Measurements from ENCODE around the gene MRPS6. TPM values are rescaled to one million over a fixed set of nuclear protein-coding genes. Genes with fewer than 3 reads are reported as not detected.

The MRPS6 gene
- 10 to 100 TPM; 38.8 to 92.9 (median 76.7) TPM for total RNA-seq
- 100 to 1,000 TPM in 2 of 3 donors, 10 to 100 TPM in 1; 69.9 to 191 (median 116) TPM for polyA plus RNA-seq
- long read RNA-seq, donor 1, transcript MRPS6-201 (3 exons, 990 nt), result major isoform, 89 of 99 reads
- long read RNA-seq, donor 1, partial matches to known transcripts, result 0 of 99 reads
- long read RNA-seq, donor 1, other reads (novel, unspliced or antisense), result 9 of 99 reads
- long read RNA-seq, donor 2, transcript MRPS6-201 (3 exons, 990 nt), result major isoform, 94 of 106 reads
- long read RNA-seq, donor 2, partial matches to known transcripts, result 2 of 106 reads
- long read RNA-seq, donor 2, other reads (novel, unspliced or antisense), result 10 of 106 reads

DNA sequence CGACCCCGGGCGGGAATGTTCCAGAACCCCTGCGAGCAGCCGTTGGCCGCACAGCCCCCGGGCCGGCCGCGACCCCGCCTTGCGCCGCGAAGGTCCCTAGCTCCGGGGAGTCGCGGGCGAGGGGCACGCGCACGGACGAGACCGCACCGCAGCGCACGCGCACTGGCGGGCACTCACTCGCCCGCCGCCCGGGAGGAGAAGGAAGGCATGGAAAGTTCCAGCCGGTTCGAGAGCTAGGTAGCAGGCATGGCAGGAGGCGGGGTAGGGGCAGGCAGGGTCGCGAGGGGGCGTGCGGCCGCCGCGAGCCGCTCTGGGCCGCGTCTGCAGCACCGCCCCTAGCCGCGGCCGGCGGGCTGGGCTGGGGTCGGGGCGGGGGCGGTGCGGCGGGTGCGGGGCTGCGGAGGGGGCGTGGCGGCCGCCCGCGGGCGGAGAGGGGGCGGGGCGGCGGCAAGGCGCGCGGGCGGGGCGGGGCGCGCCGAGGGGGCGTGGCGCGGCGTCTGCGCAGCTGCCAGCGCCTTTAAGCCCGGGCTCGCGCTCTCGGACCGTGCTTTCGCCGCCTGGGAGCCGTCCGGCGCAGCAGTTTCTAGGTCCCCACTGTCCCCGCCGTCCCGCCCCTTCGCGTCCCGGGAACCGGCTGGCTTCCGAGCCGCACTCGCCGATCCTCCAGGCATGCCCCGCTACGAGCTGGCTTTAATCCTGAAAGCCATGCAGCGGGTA lies at the start of gene MRPS6, which contains the start of gene SLC5A3:
Gene MRPS6, plus strand, starts transcription at position 547 of the 717 bp plus-strand sequence. Its CDS starts 123 bp downstream, at position 670.
Gene SLC5A3, plus strand, starts transcription at position 547 of the 717 bp plus-strand sequence. CDS start 21,621 bp downstream, outside the sequence.
- no peaks in the 10 kb centered on the region for H3K27me3 ChIP-seq (ENCODE audit: insufficient read depth in 3 of 3, low read length in 2 of 3)
- peak; percentile 87 to 92 for DNase-seq
- 0 to 1% (median 1%) methylated on average over 30 to 92 of the region's 104 CpGs for WGBS, 3 donors
- no peaks in the 10 kb centered on the region for H3K9me3 ChIP-seq
- peak within 1 kb of the TSS; percentile 79 for H3K27ac ChIP-seq
- intact Hi-C loops (cut with DNase I), result loop anchor here (2.0 to 10.0 kb wide), 4 partner anchors 54 to 274 kb away; no protein-coding TSS in a partner anchor
- H3K4me3 ChIP-seq, result peak within 1 kb of the TSS; percentile 83
- no peak for TF ChIP-seq CTCF (IDR thresholded peaks at IDR 0.05)
- H3K36me3 ChIP-seq (ENCODE audit: insufficient read depth in 1 of 2, low read depth in 1 of 2), result peaks cover 0 to 3% of the 10 kb centered on the region in 2 donors
- peaks cover 39% of the 10 kb centered on the region for H3K4me1 ChIP-seq
- peak; percentile 86 to 89 (median 88) for ATAC-seq

GRCh38 chr21:34023691-34024373 lies 49.5 kb upstream of the MRPS6 start:
- 58 to 66% (median 58%) methylated on average over 8 of the region's 8 CpGs for WGBS, 3 donors
- TF ChIP-seq CTCF (IDR thresholded peaks at IDR 0.05), result no peak
- Histone ChIP-seq H3K27ac (no peak overlapping the region), H3K4me3 (no peak overlapping the region), H3K27me3 (ENCODE audit: insufficient read depth in 3 of 3, low read length in 2 of 3) (no peaks in the 10 kb centered on the region), H3K36me3 (ENCODE audit: insufficient read depth in 1 of 2, low read depth in 1 of 2) (no peaks in the 10 kb centered on the region), H3K4me1 (no peaks in the 10 kb centered on the region), H3K9me3 (no peaks in the 10 kb centered on the region)
- intact Hi-C loops (cut with DNase I), result no loop called here
- DNase-seq (no peak), ATAC-seq (no peak)

DNA sequence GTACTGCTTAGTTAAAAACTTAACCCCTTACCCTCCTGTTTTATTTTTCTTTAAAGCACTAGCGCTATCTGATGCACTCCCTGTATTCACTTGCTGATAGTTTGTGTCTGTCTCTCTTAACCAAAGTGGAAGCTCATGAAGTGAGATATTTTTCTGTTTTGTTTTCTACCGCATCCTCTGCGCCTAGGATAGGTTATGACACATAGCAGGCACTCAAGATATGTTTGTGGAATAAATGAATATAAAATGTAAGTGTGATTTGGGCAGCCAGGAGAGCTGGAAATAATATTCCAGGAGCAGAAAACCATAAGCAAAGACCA lies 49.0 kb upstream of the MRPS6 start:
- intact Hi-C loops (cut with DNase I), result no loop called here
- Histone ChIP-seq H3K36me3 (ENCODE audit: insufficient read depth in 1 of 2, low read depth in 1 of 2) (no peaks in the 10 kb centered on the region), H3K27ac (no peak overlapping the region), H3K4me1 (no peaks in the 10 kb centered on the region), H3K9me3 (no peaks in the 10 kb centered on the region), H3K27me3 (ENCODE audit: insufficient read depth in 3 of 3, low read length in 2 of 3) (no peaks in the 10 kb centered on the region), H3K4me3 (no peak overlapping the region)
- TF ChIP-seq CTCF (IDR thresholded peaks at IDR 0.05), result no peak
- 86 to 97% (median 88%) methylated on average over 3 of the region's 3 CpGs for WGBS, 3 donors
- ATAC-seq, result no peak
- DNase-seq, result no peak

DNA sequence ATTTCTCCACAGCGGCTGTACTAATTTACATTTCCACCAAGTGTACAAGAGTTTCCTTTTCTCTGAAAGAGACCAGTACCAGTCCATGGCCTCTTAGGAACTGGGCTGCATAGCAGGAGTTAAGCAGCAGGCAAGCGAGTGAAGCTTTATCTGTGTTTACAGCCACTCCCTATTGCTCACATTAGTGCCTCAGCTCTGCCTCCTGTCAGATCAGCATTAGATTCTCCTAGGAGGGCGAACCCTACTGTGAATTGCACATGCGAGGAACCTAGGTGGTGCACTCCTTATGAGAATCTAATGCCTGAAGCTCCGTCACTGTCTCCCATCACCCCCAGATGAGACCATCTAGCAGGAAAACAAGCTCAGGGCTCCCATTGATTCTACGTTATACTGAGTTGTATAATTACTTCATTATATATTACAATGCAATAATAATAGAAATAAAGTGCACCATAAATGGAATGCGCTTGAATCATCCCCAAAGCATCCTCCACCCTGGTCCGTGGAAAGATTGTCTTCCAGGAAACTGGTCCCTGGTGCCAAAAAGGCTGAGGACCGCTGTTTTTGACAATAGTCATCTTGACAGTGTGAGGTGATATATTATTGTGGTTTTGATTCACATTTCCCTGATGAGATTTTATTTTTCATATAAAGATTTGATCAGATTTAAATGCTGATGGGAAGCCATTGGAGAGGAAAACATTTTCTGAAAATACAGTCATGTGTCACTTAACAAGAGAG lies 45.5 kb upstream of the MRPS6 start:
- Histone ChIP-seq H3K9me3 (no peaks in the 10 kb centered on the region), H3K4me3 (no peak overlapping the region), H3K36me3 (ENCODE audit: insufficient read depth in 1 of 2, low read depth in 1 of 2) (no peaks in the 10 kb centered on the region), H3K4me1 (no peaks in the 10 kb centered on the region), H3K27me3 (ENCODE audit: insufficient read depth in 3 of 3, low read length in 2 of 3) (no peaks in the 10 kb centered on the region), H3K27ac (no peak overlapping the region)
- intact Hi-C loops (cut with DNase I), result loop anchor here in 1 of 2 donors (5.0 kb wide), 1 partner anchor 49 kb away; no protein-coding TSS in a partner anchor
- no peak for TF ChIP-seq CTCF (IDR thresholded peaks at IDR 0.05)
- WGBS, 3 donors, result 75 to 80% (median 79%) methylated on average over 8 to 9 of the region's 9 CpGs
- ATAC-seq (no peak), DNase-seq (no peak)
